ENCODE data around the gene MIER2. TPM values are rescaled to one million over a fixed set of nuclear protein-coding genes. Genes with fewer than 3 reads are reported as not detected.

The MIER2 gene
- polyA plus RNA-seq, 3 donors, result 3.6 to 21.9 (median 6.9) TPM

DNA sequence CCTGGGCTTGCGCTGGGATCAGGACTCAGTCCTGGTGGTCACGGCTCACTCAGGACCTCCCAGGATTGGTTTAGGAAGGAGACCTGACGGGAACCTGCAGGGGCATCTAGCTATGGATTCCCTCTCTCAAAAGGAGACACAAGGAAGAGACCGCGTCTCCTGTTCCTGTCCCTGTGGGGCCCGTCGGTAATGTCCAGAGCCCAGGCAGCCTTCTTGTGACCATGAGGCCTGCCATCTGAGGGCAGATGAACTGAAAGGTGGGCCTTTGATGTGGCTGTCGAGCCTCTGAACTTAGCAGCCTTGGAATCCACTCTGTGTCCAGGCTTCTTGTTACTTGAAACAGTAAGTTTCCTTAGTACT, 31.5 kb upstream of the MIER2 start:
- Mint-ChIP-seq H3K4me1 (no peaks in the 10 kb centered on the region), H3K27ac (no peak overlapping the region), H3K9me3 (peaks cover 0 to 1% (median 0%) of the 10 kb centered on the region in 7 donors), H3K27me3 (ENCODE audit: low read depth in 3 of 3) (peaks cover 9 to 29% (median 12%) of the 10 kb centered on the region in 3 donors), H3K36me3 (no peaks in the 10 kb centered on the region), H3K4me3 (no peak overlapping the region)
- Histone ChIP-seq H3K4me3 (replicated peaks in 1 of 3; ENCODE audit: low read depth in 2 of 3, low read length in 3 of 3) (no peak overlapping the region), H3K36me3 (replicated peaks in 1 of 2; ENCODE audit: control insufficient read depth in 1 of 2, insufficient read depth in 2 of 2, low read length in 2 of 2) (no peaks in the 10 kb centered on the region), H3K9me3 (replicated peaks in 1 of 2; ENCODE audit: control insufficient read depth in 1 of 2, insufficient read depth in 1 of 2, low read length in 2 of 2) (no peaks in the 10 kb centered on the region), H4K20me1 (ENCODE audit: insufficient read depth, low read length) (no peaks in the 10 kb centered on the region), H3K9ac (ENCODE audit: insufficient read depth, low read length, poor library complexity, severe bottlenecking) (no peak overlapping the region), H3K4me2 (replicated peaks; ENCODE audit: extremely low read depth, low read length, poor library complexity, severe bottlenecking) (no peak overlapping the region), H3K79me2 (ENCODE audit: insufficient read depth, low read length) (no peaks in the 10 kb centered on the region), H3K27ac (ENCODE audit: low read depth in 1 of 2, low read length in 2 of 2) (no peak overlapping the region), H3K27me3 (ENCODE audit: control insufficient read depth in 2 of 2, insufficient read depth in 2 of 2, low read length in 2 of 2) (no peaks in the 10 kb centered on the region), H2AFZ (ENCODE audit: insufficient read depth, low read depth, low read length, poor library complexity, severe bottlenecking) (no peak overlapping the region), H3K4me1 (ENCODE audit: control insufficient read depth in 1 of 2, insufficient read depth in 2 of 2, low read length in 2 of 2) (no peaks in the 10 kb centered on the region)
- WGBS (ENCODE audit: insufficient coverage), result 95% methylated on average over 8 of the region's 8 CpGs
- DNase-seq, result no peak
- TF ChIP-seq CTCF (IDR thresholded peaks at IDR 0.05), result no peak
- intact Hi-C loops (cut with micrococcal nuclease), result no loop called here

- no peaks in the 10 kb centered on the region for H3K4me1 ChIP-seq (ENCODE audit: control insufficient read depth in 1 of 2, insufficient read depth in 2 of 2, low read length in 2 of 2)
- no peaks in the 10 kb centered on the region for H3K9me3 ChIP-seq (replicated peaks in 1 of 2; ENCODE audit: control insufficient read depth in 1 of 2, insufficient read depth in 1 of 2, low read length in 2 of 2)
- H3K4me3 ChIP-seq (replicated peaks in 1 of 3; ENCODE audit: low read depth in 2 of 3, low read length in 3 of 3), result no peak overlapping the region
- WGBS (ENCODE audit: insufficient coverage), result 89% methylated on average over 43 of the region's 43 CpGs
- no peak overlapping the region for H3K27ac Mint-ChIP-seq
- H2AFZ ChIP-seq (ENCODE audit: insufficient read depth, low read depth, low read length, poor library complexity, severe bottlenecking), result no peak overlapping the region
- no peak for DNase-seq
- peaks cover 9 to 28% (median 12%) of the 10 kb centered on the region in 3 donors for H3K27me3 Mint-ChIP-seq (ENCODE audit: low read depth in 3 of 3)
- no peaks in the 10 kb centered on the region for H3K79me2 ChIP-seq (ENCODE audit: insufficient read depth, low read length)
- H3K27ac ChIP-seq (ENCODE audit: low read depth in 1 of 2, low read length in 2 of 2), result no peak overlapping the region
- H3K4me1 Mint-ChIP-seq, result no peaks in the 10 kb centered on the region
- H3K9ac ChIP-seq (ENCODE audit: insufficient read depth, low read length, poor library complexity, severe bottlenecking), result no peak overlapping the region
- no peak for TF ChIP-seq CTCF (IDR thresholded peaks at IDR 0.05)
- no peaks in the 10 kb centered on the region for H3K36me3 ChIP-seq (replicated peaks in 1 of 2; ENCODE audit: control insufficient read depth in 1 of 2, insufficient read depth in 2 of 2, low read length in 2 of 2)
- H3K36me3 Mint-ChIP-seq, result no peaks in the 10 kb centered on the region
- peaks cover 0 to 3% (median 0%) of the 10 kb centered on the region in 7 donors for H3K9me3 Mint-ChIP-seq
- no peak overlapping the region for H3K4me2 ChIP-seq (replicated peaks; ENCODE audit: extremely low read depth, low read length, poor library complexity, severe bottlenecking)
- intact Hi-C loops (cut with micrococcal nuclease), result no loop called here
- no peak overlapping the region for H3K4me3 Mint-ChIP-seq
- H4K20me1 ChIP-seq (ENCODE audit: insufficient read depth, low read length), result no peaks in the 10 kb centered on the region
- no peaks in the 10 kb centered on the region for H3K27me3 ChIP-seq (ENCODE audit: control insufficient read depth in 2 of 2, insufficient read depth in 2 of 2, low read length in 2 of 2)
These were observed 31.0 kb upstream of the MIER2 start for GRCh38 chr19:375395-376110.

All from CD14-positive monocyte (primary cell).